ENCODE data around the gene VAV1. TPM values are rescaled to one million over a fixed set of nuclear protein-coding genes. Genes with fewer than 3 reads are reported as not detected.
A peak's percentile ranks its signal among the peaks of the same experiment; 100 is the strongest.
"Not testable (repeated sequence)": the region's sequence is repeated elsewhere in the genome, so short reads cannot be mapped to it uniquely, and the experiment has no call there.

The VAV1 gene
- total and polyA plus RNA-seq, 7 donors, result 0.20 to 1.8 (median 1.1) TPM

GRCh38 chr19:6769006-6769619 lies 3.4 kb upstream of the VAV1 start:
- peaks cover 5% of the 10 kb centered on the region for H3K4me1 ChIP-seq
- H3K27ac ChIP-seq, result no peak overlapping the region
- H3K4me3 ChIP-seq, result no peak overlapping the region
- H3K36me3 ChIP-seq (ENCODE audit: insufficient read depth in 1 of 2, low read depth in 1 of 2), result no peaks in the 10 kb centered on the region
- peaks cover 0 to 28% (median 9%) of the 10 kb centered on the region in 3 donors for H3K27me3 ChIP-seq (ENCODE audit: insufficient read depth in 3 of 3, low read length in 2 of 3)
- WGBS, 3 donors, result 56 to 61% (median 59%) methylated on average over 11 of the region's 11 CpGs
- intact Hi-C loops (cut with DNase I), result loop anchor here in 1 of 2 donors (5.0 kb wide), 1 partner anchor 37 kb away; no protein-coding TSS in a partner anchor
- no peaks in the 10 kb centered on the region for H3K9me3 ChIP-seq
- ATAC-seq, result peak in 1 of 4 donors; percentile 59
- TF ChIP-seq CTCF (IDR thresholded peaks at IDR 0.05), result peak; percentile 38
- DNase-seq, result no peak

DNA sequence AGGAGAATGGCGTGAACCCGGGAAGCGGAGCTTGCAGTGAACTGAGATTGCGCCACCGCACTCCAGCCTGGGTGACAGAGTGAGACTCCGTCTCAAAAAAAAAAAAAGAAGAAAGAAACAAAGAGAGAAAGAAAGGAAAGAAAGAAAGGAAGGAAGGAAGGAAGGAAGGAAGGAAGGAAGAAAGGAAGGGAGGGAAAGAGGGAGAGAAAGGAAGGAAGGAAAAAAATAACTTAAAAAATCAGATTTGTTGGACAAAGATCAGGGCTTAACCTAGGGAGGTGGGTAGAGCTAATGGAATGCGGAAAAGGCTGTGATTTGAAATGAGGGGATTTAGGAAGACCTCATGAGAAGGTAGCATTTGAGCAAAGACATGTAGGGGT lies 870 bp upstream of the VAV1 start:
- peaks cover 0 to 18% (median 5%) of the 10 kb centered on the region in 3 donors for H3K27me3 ChIP-seq (ENCODE audit: insufficient read depth in 3 of 3, low read length in 2 of 3)
- not testable (repeated sequence) for H3K4me3 ChIP-seq; ATAC-seq; DNase-seq; H3K27ac ChIP-seq; H3K9me3 ChIP-seq; H3K4me1 ChIP-seq; H3K36me3 ChIP-seq (ENCODE audit: insufficient read depth in 1 of 2, low read depth in 1 of 2)
- intact Hi-C loops (cut with DNase I), result loop anchor here in 1 of 2 donors (2.0 kb wide), 1 partner anchor 139 kb away; no protein-coding TSS in a partner anchor
- WGBS, 3 donors, result 87 to 91% (median 88%) methylated on average over 7 of the region's 7 CpGs

DNA sequence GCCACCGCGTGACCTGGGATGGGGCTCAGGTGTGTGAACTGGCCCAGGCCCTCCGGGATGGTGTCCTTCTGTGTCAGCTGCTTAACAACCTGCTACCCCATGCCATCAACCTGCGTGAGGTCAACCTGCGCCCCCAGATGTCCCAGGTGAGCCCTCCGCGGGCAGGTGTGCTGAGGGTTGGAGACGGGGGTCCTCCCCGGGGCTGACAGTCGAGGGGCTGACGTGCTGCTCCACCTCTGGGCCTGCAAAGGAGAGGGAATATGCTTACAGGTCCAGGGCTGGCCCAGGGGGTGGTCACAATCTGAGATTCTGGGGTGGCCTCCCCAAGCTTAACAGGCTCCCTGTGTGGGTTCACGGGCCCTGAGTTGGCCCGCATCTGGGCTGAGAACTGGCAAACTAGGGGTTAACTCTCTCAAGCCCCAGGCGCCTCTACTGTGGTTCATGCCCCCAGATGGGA lies 386 bp downstream of the VAV1 start:
- Histone ChIP-seq H3K4me3 (peak overlapping the region; percentile 46), H3K36me3 (ENCODE audit: insufficient read depth in 1 of 2, low read depth in 1 of 2) (no peaks in the 10 kb centered on the region), H3K27ac (no peak overlapping the region), H3K4me1 (no peaks in the 10 kb centered on the region), H3K9me3 (no peaks in the 10 kb centered on the region), H3K27me3 (ENCODE audit: insufficient read depth in 3 of 3, low read length in 2 of 3) (peaks cover 0 to 5% (median 0%) of the 10 kb centered on the region in 3 donors)
- DNase-seq, result no peak
- 59 to 73% (median 65%) methylated on average over 12 to 14 of the region's 14 CpGs for WGBS, 3 donors
- no peak for ATAC-seq
- intact Hi-C loops (cut with DNase I), result loop anchor here in 1 of 2 donors (2.0 kb wide), 1 partner anchor 140 kb away; no protein-coding TSS in a partner anchor
- no peak for TF ChIP-seq CTCF (IDR thresholded peaks at IDR 0.05)

DNA sequence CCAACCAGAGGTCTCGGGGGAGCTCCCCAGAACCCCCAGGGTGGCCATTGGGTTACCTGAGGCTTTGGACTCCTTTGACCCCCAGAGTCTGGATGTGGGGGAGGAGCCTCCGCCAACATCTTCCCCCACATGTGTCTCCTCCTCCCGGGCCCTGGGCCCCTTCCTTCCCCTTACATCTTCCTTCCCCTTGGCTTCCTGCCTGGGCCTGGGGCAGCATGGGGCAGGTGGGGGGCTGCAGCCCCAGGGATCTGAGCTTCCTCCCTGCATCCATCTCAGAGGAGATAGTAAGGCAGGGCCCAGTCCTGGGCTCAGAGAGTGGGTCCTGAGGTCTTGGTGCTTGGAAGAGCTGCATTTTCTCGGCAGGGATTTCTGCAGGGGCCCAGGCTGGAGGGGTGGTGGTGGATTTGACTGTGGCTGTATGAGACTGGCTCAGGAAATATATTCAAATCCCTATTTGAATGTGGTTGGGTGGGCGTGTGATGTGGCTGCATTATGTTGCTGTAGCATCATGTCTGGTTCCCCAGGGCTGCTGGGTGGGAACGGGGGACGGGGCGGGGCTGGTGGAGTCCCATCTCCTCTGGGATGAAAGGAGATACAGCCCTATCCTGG lies 919 bp downstream of the VAV1 start:
- intact Hi-C loops (cut with DNase I), result loop anchor here in 1 of 2 donors (2.0 kb wide), 1 partner anchor 141 kb away; no protein-coding TSS in a partner anchor
- ATAC-seq (no peak), DNase-seq (peak in 1 of 2 donors; percentile 60)
- H3K4me3 ChIP-seq, result peak overlapping the region; percentile 46
- H3K27me3 ChIP-seq (ENCODE audit: insufficient read depth in 3 of 3, low read length in 2 of 3), result peaks cover 0 to under 1% (median 0%) of the 10 kb centered on the region in 3 donors
- H3K36me3 ChIP-seq (ENCODE audit: insufficient read depth in 1 of 2, low read depth in 1 of 2), result no peaks in the 10 kb centered on the region
- no peak for TF ChIP-seq CTCF (IDR thresholded peaks at IDR 0.05)
- no peaks in the 10 kb centered on the region for H3K9me3 ChIP-seq
- H3K27ac ChIP-seq, result no peak overlapping the region
- no peaks in the 10 kb centered on the region for H3K4me1 ChIP-seq
- 34 to 45% (median 39%) methylated on average over 8 of the region's 8 CpGs for WGBS, 3 donors

All from psoas muscle (tissue), 8 donors.